HL-60/S4 treated with phorbol 12-myristate 13-acetate at 8.2 ng/mL for 4 days and 3 days (cell line): Measurements from ENCODE around the gene CDC6.

Experiments used
- in situ Hi-C: fragments of 300-500 bp; cut with MboI; formaldehyde crosslinking; loops from 2 replicates; pipeline ENCODE4 v1.15.0; 2022; ENCODE audit warnings: low sequenced_read_pairs

CDC6 gene

GRCh38 chr17:40349477-40349894 is 61.8 kb downstream of the CDC6 start:
- in situ Hi-C loops: no loop called here

DNA sequence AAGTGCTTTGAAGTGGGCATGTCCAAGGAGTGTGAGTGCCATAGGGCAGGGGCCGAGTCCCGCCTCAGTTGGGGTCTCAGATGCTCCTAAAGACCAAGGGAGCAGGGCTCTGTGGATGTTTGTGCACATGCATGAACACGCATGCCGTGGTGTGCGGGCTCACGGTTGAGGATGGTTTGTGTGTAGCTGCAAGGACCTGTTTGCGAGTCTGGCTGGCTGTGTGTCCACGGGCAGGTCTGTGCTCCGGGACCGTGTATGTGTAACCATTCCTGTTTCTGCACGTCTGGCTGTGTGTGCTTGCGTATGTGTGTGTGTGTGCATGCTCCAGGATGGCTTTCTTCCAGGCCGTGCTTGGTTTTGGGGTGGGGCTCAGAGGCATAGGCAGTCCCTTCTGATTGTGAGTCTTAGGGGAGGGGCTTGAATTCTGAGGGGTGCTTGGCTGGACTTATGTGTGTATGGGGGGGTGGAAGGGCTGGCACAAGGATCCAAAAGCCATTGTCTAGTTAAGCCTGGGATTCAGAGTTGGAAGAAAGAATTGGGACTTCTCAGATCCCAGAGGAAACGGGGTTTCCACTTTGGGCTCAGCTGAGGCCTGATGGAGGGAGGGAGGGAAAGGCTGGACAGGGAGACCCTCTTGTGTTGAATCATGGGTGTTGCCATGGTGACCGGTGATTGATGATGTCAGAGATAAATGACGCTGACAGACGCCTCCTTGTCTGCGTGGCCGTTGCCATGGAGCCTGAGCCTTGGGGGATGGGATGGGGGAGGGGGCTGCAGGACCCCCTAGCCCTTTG is 62.4 kb downstream of the CDC6 start:
- in situ Hi-C loops: loop anchor here (5.0 kb wide), 1 partner anchor 48 kb away; no protein-coding TSS in a partner anchor

DNA sequence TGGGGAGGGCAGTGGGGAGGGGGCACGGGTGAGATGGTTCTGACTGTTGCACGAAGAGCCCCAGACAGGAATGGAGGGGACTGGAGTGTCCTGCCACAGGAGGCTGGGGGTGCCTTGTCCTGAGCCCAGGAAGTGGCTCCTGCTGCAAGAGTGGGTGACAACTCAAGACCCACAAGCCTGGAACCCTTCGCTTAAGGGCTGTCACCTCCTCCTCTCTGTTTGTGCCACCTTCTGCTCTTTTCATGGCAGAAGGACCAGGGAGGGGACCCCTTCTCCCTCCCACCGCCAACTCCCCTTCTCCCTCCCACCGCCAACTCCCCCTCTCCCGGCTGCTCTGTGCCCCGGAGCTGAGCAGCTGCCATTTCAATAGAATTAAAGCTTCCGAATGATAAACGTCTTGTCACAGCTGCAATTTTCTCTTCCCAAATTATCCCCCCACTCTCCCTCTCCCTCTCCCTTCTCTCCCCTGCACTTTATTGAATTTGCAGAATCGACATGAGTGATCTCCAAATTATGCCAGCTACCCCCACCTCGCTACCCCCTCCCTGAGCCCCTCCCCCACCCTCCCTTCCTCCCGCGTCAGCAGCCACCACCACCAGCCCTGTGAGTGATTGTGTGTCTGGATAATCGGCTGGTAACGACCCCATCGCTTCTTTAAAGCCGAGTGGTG is 63.1 kb downstream of the CDC6 start:
- in situ Hi-C loops: loop anchor here (5.0 kb wide), 1 partner anchor 49 kb away; no protein-coding TSS in a partner anchor

DNA sequence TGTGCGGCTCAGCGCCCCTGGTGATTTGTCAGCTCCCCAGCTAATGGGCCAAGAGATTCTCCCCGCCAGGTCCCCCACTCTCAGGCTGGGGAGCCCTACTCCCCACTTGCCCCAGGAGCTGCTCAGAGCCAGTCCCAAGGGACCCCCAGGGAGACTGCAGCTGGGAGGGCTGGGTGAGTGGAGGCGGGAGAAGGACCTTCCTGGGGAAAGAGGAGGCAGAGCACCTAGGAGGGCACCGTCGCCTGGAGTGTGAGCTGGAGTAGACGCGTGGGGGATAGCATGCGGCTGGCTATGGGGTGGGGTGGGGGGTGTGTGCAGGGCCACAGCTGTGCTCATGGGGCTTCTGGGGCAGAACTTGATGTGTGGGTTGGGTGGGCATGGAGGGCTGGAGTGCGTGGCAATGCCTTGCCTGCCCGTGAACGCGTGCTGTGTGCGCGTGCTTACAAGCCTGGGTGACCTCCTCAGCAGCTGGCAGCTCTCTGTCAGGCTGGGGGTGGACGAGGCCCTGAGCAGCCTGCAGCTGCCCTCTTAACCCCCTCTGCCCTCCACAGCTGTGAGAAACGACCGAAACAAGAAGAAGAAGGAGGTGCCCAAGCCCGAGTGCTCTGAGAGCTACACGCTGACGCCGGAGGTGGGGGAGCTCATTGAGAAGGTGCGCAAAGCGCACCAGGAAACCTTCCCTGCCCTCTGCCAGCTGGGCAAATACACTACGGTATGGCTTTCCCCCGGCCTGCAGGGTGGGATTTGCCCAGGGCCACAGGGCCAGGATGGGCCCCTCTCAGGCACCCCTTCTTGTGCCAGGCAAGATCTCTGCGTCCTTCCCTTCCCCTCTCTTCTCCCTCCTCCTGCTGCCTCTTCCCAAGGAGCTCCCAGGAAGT is 63.9 kb downstream of the CDC6 start:
- in situ Hi-C loops: loop anchor here (5.0 kb wide), 1 partner anchor 49 kb away; no protein-coding TSS in a partner anchor

- in situ Hi-C loops: loop anchor here (5.0 kb wide), 1 partner anchor 50 kb away; no protein-coding TSS in a partner anchor
Measured at GRCh38 chr17:40352237-40352778, 64.6 kb downstream of the CDC6 start.

DNA sequence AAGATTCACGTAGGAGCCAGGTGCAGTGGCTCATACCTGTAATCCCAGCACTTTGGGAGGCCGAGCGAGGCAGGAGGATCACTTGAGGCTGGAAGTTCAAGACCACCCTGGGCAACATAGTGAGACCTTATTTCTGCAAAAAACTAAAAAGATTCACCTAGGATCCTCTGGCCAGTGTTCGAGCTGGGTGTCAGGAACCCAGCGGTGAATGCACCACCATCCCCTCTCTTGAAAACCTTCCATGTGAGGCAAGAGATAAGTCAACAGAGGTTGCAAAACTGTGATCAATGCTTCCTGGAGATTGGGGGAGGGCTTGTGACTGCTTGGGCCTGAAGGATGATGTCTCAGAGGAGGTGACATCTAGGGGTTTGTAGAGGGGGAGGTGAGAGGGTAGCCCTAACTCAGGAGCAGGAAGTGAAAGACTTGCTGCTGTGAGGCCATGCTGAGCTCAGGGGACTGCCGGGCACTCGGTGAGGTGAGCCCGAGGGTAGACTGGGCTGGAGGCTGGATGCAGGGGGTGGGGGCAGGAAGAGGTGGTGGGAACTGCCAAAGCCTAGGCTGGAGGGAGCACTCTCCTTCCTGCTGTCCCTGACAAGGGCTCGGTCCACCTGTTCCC is 65.2 kb downstream of the CDC6 start:
- in situ Hi-C loops: loop anchor here (5.0 kb wide), 1 partner anchor 51 kb away; no protein-coding TSS in a partner anchor
